Measurements from ENCODE around the gene MIS12. TPM values are rescaled to one million over a fixed set of nuclear protein-coding genes. Genes with fewer than 3 reads are reported as not detected.

The MIS12 gene
- total and polyA plus RNA-seq, 2 of the 4 experiments (the other 2 are of a cell fraction): 7.5 to 11.7 TPM

DNA sequence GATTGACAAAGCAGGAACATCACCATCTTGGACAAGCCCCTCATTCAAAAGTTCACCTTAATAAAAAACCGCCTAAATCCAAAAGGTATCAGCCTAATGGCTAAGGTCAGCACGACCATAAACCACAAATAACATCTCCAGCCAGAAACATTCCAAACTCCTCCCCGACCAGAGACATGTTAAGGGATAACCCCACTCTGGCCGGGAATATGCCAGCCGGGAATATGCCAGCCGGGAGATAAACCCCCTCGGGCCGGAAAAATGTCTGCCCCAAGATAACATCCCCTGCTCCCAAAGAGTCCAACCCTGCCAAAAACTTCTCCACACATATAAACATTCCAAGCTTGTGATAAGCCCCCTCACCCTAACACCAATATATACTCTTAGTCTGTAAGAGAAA lies 18.9 kb upstream of the MIS12 start:
- Histone ChIP-seq H2BK120ac (ENCODE audit: low read depth, low read length) (no peak overlapping the region), H3K9ac (ENCODE audit: low read depth, low read length) (peak overlapping the region; percentile 71), H3K79me1 (ENCODE audit: low read depth in 1 of 2, low read length in 2 of 2) (peaks cover 13 to 57% of the 10 kb centered on the region in 2 experiments; a peak in 3 of 4 replicates), H4K8ac (ENCODE audit: low read depth in 2 of 2, low read length in 2 of 2) (no peak overlapping the region; a peak in 1 of 4 replicates), H2AK5ac (ENCODE audit: low read depth, low read length) (no peak overlapping the region), H3K56ac (ENCODE audit: extremely low read depth, insufficient read depth, low read length) (peak overlapping the region; percentile 57; the same call in 1 of the 2 replicates), H3K4me3 (ENCODE audit: insufficient read depth, low read depth, low read length) (peak overlapping the region; percentile 79), H4K20me1 (ENCODE audit: insufficient read depth, low read length) (peaks cover 21% of the 10 kb centered on the region), H2BK15ac (ENCODE audit: low read depth, low read length) (no peak overlapping the region), H3K36me3 (ENCODE audit: control insufficient read depth, insufficient read depth, low read length) (peaks cover 3% of the 10 kb centered on the region), H2AFZ (replicated peaks; ENCODE audit: low read length, poor library complexity) (no peak overlapping the region), H4K91ac (ENCODE audit: insufficient read depth, low read depth, low read length) (no peak overlapping the region), H2AK9ac (replicated peaks; ENCODE audit: low read depth, low read length, poor library complexity) (no peak overlapping the region), H2BK5ac (ENCODE audit: low read depth, low read length, poor library complexity, severe bottlenecking) (no peak overlapping the region), H3K27me3 (ENCODE audit: control insufficient read depth, insufficient read depth, low read length) (no peaks in the 10 kb centered on the region), H2BK20ac (ENCODE audit: low read depth, low read length) (no peak overlapping the region), H3K27ac (ENCODE audit: insufficient read depth, low read length) (peak overlapping the region; percentile 66; the same call in 1 of the 2 replicates), H3K18ac (ENCODE audit: low read depth, low read length) (no peak overlapping the region), H3K23ac (ENCODE audit: low read depth, low read length) (peak overlapping the region; percentile 9; the same call in 1 of the 2 replicates), H3K4me1 (ENCODE audit: control insufficient read depth, insufficient read depth, low read length) (no peaks in the 10 kb centered on the region), H3K4ac (ENCODE audit: low read depth, low read length) (peak overlapping the region; percentile 42; the same call in 1 of the 2 replicates), H3K14ac (replicated peaks; ENCODE audit: low read depth, low read length) (no peak overlapping the region), H3K9me1 (ENCODE audit: insufficient read depth, low read length) (peaks cover 5% of the 10 kb centered on the region; the same call in 1 of the 2 replicates), H3K4me2 (ENCODE audit: low read depth, low read length) (peak overlapping the region; percentile 100), H3K9me3 (ENCODE audit: control insufficient read depth, insufficient read depth, low read length) (no peaks in the 10 kb centered on the region), H4K5ac (ENCODE audit: low read depth, low read length) (no peak overlapping the region)
- ChIA-PET CTCF (interaction anchor here (0.6 kb wide), 1 partner anchor 103 kb away, joined by 5 read pairs; no protein-coding TSS in a partner anchor), POLR2A (ENCODE audit: unreplicated experiment) (no interaction called here)
- DNase-seq: no peak
- BruUV-seq (replicated peaks): no TSS peak
- peak; percentile 8 for ATAC-seq (ENCODE audit: low read depth)
- in situ Hi-C loops (cut with MboI; ENCODE audit: low sequenced_read_pairs) (no loop called here), dilution Hi-C loops (cut with HindIII; ENCODE audit: low sequenced_read_pairs, unreplicated experiment) (no loop called here), intact Hi-C loops (cut with micrococcal nuclease) (no loop called here)
- TF ChIP-seq MXI1 (IDR thresholded peaks at IDR 0.05; ENCODE audit: borderline replicate concordance, low read depth, low read length): no peak
- TF ChIP-seq, protein P1, sequence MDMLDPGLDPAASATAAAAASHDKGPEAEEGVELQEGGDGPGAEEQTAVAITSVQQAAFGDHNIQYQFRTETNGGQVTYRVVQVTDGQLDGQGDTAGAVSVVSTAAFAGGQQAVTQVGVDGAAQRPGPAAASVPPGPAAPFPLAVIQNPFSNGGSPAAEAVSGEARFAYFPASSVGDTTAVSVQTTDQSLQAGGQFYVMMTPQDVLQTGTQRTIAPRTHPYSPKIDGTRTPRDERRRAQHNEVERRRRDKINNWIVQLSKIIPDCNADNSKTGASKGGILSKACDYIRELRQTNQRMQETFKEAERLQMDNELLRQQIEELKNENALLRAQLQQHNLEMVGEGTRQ (IDR thresholded peaks at IDR 0.05; ENCODE audit: low read depth, low read length): no peak
- no peak for TF ChIP-seq FOS (IDR thresholded peaks at IDR 0.05; ENCODE audit: low read depth, low read length)
- TF ChIP-seq, protein P2, sequence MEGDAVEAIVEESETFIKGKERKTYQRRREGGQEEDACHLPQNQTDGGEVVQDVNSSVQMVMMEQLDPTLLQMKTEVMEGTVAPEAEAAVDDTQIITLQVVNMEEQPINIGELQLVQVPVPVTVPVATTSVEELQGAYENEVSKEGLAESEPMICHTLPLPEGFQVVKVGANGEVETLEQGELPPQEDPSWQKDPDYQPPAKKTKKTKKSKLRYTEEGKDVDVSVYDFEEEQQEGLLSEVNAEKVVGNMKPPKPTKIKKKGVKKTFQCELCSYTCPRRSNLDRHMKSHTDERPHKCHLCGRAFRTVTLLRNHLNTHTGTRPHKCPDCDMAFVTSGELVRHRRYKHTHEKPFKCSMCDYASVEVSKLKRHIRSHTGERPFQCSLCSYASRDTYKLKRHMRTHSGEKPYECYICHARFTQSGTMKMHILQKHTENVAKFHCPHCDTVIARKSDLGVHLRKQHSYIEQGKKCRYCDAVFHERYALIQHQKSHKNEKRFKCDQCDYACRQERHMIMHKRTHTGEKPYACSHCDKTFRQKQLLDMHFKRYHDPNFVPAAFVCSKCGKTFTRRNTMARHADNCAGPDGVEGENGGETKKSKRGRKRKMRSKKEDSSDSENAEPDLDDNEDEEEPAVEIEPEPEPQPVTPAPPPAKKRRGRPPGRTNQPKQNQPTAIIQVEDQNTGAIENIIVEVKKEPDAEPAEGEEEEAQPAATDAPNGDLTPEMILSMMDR (conservative IDR thresholded peaks at IDR 0.05; ENCODE audit: low read depth, low read length): no peak
- no peak for TF ChIP-seq SMC3 (IDR thresholded peaks at IDR 0.05; ENCODE audit: low read depth, low read length)
- TF ChIP-seq CEBPB (IDR thresholded peaks at IDR 0.05; ENCODE audit: low read depth, low read length): no peak
- no peak for TF ChIP-seq MAFK (IDR thresholded peaks at IDR 0.05; ENCODE audit: low read depth, low read length)
- no peak for TF ChIP-seq POLR2A (IDR thresholded peaks at IDR 0.05; ENCODE audit: low read depth, low read length)
- TF ChIP-seq RFX5 (IDR thresholded peaks at IDR 0.05; ENCODE audit: low read depth, low read length): no peak
- TF ChIP-seq MAZ (IDR thresholded peaks at IDR 0.05; ENCODE audit: borderline replicate concordance, low read depth, low read length): no peak
- no peak for TF ChIP-seq CHD1 (IDR thresholded peaks at IDR 0.05; ENCODE audit: low read depth, low read length)
- no peak for TF ChIP-seq RCOR1 (IDR thresholded peaks at IDR 0.05; ENCODE audit: insufficient replicate concordance, low read length)
- TF ChIP-seq NFE2L2 (IDR thresholded peaks at IDR 0.05; ENCODE audit: low read depth, low read length): no peak
- TF ChIP-seq, protein P3, sequence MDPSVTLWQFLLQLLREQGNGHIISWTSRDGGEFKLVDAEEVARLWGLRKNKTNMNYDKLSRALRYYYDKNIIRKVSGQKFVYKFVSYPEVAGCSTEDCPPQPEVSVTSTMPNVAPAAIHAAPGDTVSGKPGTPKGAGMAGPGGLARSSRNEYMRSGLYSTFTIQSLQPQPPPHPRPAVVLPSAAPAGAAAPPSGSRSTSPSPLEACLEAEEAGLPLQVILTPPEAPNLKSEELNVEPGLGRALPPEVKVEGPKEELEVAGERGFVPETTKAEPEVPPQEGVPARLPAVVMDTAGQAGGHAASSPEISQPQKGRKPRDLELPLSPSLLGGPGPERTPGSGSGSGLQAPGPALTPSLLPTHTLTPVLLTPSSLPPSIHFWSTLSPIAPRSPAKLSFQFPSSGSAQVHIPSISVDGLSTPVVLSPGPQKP (IDR thresholded peaks at IDR 0.05; ENCODE audit: borderline replicate concordance, low read depth, low read length): no peak
- TF ChIP-seq BHLHE40 (IDR thresholded peaks at IDR 0.05; ENCODE audit: low read depth, low read length): no peak
- TF ChIP-seq RAD21 (IDR thresholded peaks at IDR 0.05; ENCODE audit: low read length): no peak
- WGBS, 2 experiments (ENCODE audit: extremely low coverage in 2 of 2, insufficient read length in 1 of 2): 0% methylated on average over 2 of the region's 8 CpGs; no CpG with 5 or more reads in 1 of the 2 experiments

Data from IMR-90 (cell line).